HG02885 (cell line): ENCODE measurements around the gene CCR7.
"Not testable (repeated sequence)": the region's sequence is repeated elsewhere in the genome, so short reads cannot be mapped to it uniquely, and the experiment has no call there.

Experiments
- ATAC-seq: cut with Tn5 transposase; IDR thresholded peaks from one replicate; pipeline ENCODE4 v1.9.1; 2021; ENCODE audit warnings: mild to moderate bottlenecking; ENCODE audit not compliant: unreplicated experiment, poor library complexity

Gene CCR7

DNA sequence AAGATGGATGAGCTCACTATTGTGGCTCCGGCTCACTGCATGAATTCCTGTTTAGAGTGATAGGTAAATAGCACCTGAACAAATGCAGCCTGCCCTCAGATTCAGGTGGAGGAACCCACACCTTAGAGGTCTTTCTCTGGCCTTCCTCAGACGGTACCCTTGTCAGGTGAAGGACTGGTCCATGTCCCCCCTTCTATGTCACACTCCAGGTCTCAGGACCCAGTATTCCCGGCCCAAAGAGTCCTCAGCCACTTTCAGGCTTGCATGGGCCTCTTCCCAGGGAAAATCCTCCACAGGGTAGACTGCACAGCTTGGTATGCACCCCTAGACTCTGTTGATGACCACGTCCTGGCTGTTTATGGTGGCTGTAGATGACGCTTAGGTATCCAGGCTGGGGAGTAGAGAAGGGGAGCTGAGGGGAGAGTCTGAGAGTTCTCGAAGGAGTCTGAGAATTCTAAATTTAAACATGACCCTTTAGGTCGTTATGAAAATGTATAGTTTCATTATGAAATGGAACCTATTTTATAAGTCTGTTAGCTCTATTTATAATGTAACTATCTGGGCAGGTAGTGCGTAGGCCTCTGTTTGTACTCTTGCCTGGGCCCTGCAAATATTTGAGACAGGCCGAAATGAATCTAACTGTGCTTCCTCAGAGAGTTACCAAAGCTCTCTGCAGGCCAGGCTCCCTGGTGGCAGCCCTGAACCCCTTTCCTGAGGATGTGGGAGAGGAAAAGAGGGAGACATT is 32.5 kb upstream of the CCR7 start:
- ATAC-seq: no peak

- no peak for ATAC-seq
Measured at GRCh38 chr17:40597156-40597555, 31.9 kb upstream of the CCR7 start.

DNA sequence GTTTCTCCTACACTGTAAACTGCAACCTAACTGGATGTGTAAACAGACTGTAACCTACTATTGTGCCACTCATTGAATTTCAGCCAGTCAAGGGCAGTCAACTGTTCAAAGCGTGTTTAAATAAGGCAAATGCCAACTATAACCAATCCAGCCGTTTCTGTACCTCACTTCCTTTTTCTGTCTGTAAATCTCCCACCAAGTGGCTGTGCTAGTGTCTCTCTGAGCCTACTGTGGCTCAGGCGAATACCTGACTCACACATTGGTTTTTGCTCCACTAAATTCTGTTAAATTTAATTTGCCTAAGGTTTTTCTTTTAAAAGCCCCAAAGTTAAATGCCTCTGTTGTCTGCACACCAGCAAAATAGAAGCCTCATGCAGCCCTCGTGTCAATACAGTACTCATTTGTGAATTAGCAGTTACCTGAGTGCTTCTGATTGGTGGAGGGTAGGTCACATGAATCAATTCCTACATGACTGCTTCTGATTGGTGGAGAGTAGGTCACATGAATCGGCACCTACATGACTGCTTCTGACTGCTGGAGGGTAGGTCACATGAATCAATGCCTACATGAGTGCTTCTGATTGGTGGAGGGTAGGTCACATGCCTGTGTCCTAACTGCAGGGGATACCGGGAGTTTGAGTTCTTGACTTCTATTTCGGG is 31.1 kb upstream of the CCR7 start:
- no peak for ATAC-seq

DNA sequence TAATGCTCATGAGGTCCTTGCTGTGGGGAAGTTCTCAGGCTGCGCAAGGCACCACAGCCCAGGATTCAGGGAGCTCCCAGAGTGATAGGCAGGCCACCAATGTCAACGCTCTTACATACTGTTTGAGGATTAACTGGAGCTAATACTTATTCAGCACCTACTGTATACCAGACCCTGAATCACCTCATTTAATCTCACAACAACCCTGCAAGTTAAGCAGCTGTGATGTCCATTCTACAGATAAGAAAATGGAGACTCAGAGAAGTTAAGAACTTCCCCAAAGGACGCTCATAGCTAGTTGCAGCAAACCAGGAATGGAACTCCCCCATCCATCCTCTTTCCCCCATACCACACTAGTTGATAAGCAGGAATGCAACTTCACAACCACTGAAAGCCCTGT is 25.5 kb upstream of the CCR7 start:
- ATAC-seq: no peak

GRCh38 chr17:40588552-40588951 is 23.3 kb upstream of the CCR7 start:
- no peak for ATAC-seq

DNA sequence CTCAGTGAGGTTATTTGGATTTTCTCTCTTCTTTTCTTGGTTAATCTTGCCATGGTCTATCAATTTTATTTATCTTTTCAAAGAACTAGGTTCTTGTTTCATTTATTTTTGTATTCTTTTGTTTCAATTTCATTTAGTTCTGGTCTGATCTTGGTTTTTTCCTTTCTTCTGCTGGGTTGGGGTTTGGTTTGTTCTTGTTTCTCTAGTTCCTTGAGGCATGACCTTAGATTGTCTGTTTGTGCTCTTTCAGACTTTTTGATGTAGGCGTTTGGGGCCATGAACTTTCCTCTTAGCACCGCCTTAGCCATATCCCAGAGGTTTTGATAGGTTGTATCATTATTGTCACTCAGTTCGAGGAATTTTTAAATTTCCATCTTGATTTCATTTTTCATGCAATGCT is 21.0 kb upstream of the CCR7 start:
- ATAC-seq: not testable (repeated sequence)

DNA sequence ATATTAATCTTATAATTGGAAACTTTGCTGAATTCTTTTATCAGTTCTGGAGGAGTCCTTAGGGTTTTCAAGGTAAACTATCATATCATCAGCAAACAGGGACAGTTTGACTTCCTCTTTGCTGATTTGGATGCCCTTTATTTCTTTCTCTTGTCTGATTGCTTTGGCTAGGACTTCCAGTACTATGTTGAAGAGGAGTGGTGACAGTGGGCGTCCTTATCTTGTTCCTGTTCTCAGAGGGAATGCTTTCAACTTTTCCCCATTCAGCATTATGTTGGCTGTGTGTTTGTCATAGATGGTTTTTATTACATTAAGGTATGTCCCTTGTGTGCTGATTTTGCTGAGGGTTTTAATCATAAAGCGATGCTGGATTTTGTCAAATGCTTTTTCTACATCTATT is 19.7 kb upstream of the CCR7 start:
- ATAC-seq: not testable (repeated sequence)

GRCh38 chr17:40582328-40582901 is 17.1 kb upstream of the CCR7 start:
- ATAC-seq: peak; percentile 85

- no peak for ATAC-seq
Measured at GRCh38 chr17:40580140-40580539, 14.9 kb upstream of the CCR7 start.

- ATAC-seq: no peak
Measured at GRCh38 chr17:40579471-40579870, 14.2 kb upstream of the CCR7 start.

DNA sequence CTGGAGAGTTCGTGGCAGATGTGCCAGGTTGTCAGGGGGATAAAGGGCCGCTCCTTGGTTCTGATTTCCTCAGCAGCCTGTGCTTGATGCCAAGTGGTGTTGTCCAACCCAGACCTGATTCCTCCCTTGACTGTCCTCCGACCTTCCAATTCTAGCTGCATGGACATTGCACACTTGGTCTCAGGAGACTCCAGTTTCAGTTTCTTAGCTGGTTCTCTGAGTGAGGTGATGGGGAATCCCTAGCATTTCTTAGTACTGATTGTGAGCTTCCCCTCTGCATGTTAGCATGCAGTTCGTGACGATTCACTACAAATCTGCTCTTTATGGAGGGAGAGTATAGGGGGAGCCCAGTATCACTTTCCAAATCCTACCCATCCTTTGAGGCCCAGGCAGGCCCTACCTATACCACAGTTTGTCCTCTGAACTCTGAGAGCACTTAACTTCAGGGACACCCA is 12.4 kb upstream of the CCR7 start:
- peak; percentile 56 for ATAC-seq

- no peak for ATAC-seq
Measured at GRCh38 chr17:40576113-40576740, 11.0 kb upstream of the CCR7 start.

DNA sequence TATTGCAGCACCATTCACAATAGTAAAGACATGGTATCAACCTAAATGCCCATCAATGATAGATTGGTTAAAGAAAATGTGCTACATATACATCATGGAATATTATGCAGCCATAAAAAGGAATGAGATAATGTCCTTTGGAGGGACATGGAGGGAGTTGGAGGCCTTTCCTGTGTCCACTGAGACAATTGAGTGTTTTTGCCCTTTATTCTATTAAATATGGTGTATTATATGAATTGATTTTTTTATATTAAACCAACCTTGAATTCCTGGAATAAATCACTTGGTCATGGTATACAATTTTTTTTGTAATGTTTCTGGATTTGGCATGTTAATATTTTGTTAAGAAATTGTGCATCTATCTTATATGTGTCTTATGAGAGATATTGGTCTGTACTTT is 9.0 kb upstream of the CCR7 start:
- ATAC-seq: no peak

DNA sequence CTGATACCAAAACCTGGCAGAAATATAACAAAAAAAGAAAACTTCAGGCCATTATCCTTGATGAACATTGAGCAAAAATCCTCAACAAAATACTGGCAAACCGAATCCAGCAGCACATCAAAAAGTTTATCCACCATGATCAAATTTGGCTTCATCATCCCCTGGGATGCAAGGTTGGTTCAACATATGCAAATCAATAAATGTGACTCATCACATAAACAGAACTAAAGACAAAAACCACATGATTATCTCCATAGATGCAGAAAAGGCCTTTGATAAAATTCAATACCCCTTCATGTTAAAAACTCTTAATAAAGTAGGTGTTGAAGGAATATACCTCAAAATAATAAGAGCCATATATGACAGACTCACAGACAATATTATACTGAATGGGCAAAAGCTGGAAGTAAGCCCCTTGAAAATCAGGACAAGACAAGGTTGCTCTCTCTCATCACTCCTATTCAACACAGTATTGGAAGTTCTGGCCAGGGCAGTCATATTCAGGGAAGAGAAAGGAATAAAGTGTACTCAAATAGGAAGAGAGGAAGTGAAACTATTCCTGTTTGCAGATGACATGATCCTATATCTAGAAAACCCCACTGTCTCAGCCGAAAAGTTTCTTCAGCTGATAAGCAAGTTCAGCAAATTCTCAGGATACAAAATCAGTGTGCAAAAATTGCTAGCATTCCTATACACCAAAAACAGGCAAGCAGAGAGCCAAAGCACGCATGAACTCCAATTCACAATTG is 7.1 kb upstream of the CCR7 start:
- ATAC-seq: not testable (repeated sequence)

DNA sequence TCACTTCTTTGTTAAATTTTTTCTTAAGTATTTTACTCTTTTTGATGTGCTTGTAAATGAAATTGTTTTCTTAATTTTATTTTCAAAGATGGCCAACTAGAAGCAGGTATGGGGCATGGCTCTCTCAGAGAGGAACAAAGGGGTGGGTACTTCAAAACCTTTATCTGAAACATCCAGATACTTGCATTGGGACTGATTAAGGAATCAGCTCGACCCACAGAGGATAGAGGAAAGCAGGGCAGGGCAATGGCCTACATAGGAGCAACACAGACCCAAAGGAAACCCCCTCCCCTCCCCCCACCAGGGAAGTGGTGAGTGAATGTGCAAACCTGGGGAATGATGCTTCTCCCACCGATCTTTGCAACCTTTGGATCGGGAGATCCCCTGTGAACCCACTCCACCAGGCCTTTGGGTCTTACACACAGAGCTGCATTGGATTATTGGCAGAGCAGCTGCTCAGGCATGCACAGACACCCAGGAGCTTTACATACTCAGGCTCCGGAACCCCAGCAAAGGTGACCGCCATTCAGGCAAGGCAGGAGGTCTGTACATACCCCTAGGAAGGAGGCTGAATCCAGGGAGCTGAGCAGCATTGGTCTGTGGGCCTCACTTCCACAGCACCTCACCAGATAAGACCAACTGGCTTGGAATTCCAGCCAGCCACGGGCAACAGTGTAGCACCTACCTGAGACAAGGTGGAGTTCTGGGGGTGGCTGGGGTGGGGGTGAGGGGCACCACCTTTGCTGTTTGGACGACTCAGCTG is 3.0 kb upstream of the CCR7 start:
- no peak for ATAC-seq

GRCh38 chr17:40567377-40567776 is 2.1 kb upstream of the CCR7 start:
- ATAC-seq: no peak

- no peak for ATAC-seq
Measured at GRCh38 chr17:40565769-40566409, 617 bp upstream of the CCR7 start.

DNA sequence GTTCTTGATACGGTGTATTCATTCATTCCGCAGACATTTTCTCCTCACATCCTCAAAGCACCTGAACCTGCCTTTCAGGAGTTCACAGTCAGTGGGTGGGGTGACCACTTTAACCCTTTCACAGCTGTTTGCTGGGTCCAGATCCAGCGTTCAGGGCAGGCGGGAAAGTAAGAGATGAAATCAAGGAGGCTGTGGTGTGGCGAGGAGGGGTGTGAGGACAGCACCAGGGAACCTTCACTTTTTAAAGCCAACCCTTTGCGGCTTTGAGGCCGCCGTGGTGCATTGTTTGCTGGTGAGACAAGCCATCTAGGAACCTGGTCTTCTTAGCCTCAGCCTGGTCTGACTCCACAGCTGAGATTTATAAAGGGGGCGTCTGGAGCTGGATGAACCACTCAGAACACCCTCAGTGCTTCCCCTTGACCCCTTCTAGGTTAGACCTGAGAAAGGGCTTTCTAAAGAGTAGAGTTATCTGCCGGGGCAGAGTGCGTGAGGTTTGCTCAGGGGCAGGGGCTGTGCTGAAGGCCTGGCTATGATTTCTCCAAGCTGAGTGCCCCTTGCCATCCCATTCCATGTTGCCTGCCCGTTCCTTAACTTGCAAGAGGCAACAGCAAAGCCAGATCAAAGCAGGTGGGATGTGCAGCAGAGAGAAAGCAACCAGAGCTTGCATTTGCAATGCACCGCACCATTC is 933 bp downstream of the CCR7 start:
- no peak for ATAC-seq
